Stomach (tissue), 9 donors: ENCODE data around the gene REXO1. TPM values are rescaled to one million over a fixed set of nuclear protein-coding genes. Genes with fewer than 3 reads are reported as not detected.
"Not testable (repeated sequence)": the region's sequence is repeated elsewhere in the genome, so short reads cannot be mapped to it uniquely, and the experiment has no call there.

Source experiments
- DNase-seq, 2 donors: peaks; one replicate each; pipeline versions ENCODE4 v3.0.0 to v3.0.0-alpha.2; 2013 to 2019
- H3K27ac ChIP-seq, 5 donors: fragments of 200-600 bp in 4 of 5; sonication (generic) in 4 of 5; one replicate each; pipeline ENCODE4 v1.5.1; 2013 to 2019; ENCODE audit warnings: mild to moderate bottlenecking in 1 of 5, moderate library complexity in 1 of 5
- H3K27me3 ChIP-seq, 3 donors: fragments of 200-600 bp; sonication (generic); one replicate each; pipeline ENCODE4 v1.5.1; 2017 to 2019; ENCODE audit warnings: mixed run types in 1 of 3
- H3K36me3 ChIP-seq, 4 donors: fragments of 200-600 bp; sonication (generic); 1 replicate in 3 of 4; 2 replicates in 1 of 4; pipeline ENCODE4 v1.5.1; 2016 to 2019
- H3K4me1 ChIP-seq, 4 donors: fragments of 200-600 bp; sonication (generic); one replicate each; pipeline ENCODE4 v1.5.1; 2016 to 2019
- H3K4me3 ChIP-seq, 4 donors: fragments of 200-600 bp; sonication (generic) in 3 of 4; one replicate each; pipeline ENCODE4 v1.5.1; 2016 to 2019; ENCODE audit warnings: mild to moderate bottlenecking in 1 of 4
- H3K9me3 ChIP-seq, 4 donors: fragments of 200-600 bp; sonication (generic); one replicate each; pipeline ENCODE4 v1.5.1; 2016 to 2019
- CTCF ChIP-seq, 7 experiments: fragments of 450-650 bp in 4 of 7; fragments of 200-600 bp in 3 of 7; sonication (generic) in 3 of 7; IDR thresholded peaks; one replicate each; pipeline ENCODE4 v1.5.1; 2016 to 2019; ENCODE audit warnings: antibody characterized with exemption in 7 of 7, control low read depth in 2 of 7, mild to moderate bottlenecking in 1 of 7
- EP300 ChIP-seq: sonication (generic); formaldehyde crosslinking; IDR thresholded peaks from one replicate; pipeline ENCODE4 v1.6.1; 2017; ENCODE audit warnings: antibody characterized with exemption
- POLR2A ChIP-seq, 4 donors: fragments of 450-650 bp; IDR thresholded peaks; one replicate each; pipeline ENCODE4 v1.6.1; 2016; ENCODE audit warnings: antibody characterized with exemption in 4 of 4, control low read depth in 2 of 4, mild to moderate bottlenecking in 1 of 4, moderate library complexity in 1 of 4
- POLR2AphosphoS5 ChIP-seq, 3 donors: sonication (generic); formaldehyde crosslinking; IDR thresholded peaks; one replicate each; pipeline ENCODE4 v1.6.1; 2016; ENCODE audit warnings: antibody characterized with exemption in 3 of 3
- WGBS, 5 donors: extraction: QIAGEN DNeasy Blood & Tissue Kit in 3 of 5; methylation state at CpG; one replicate each; pipeline versions ENCODE4 v1.1.5 to v1.1.7; 2013 to 2018; 5-methylcytosine and 5-hydroxymethylcytosine counted together
- intact Hi-C: fragments of 100-400 bp; cut with DNase I; formaldehyde crosslinking; loops from one replicate; pipeline ENCODE4 v1.15.1; 2023; ENCODE audit warnings: low total_unique reads
- polyA plus RNA-seq, 3 donors: library from polyadenylated mRNA; stranded (reverse); fragments of 200-250 nt; gene quantifications; one replicate each; pipeline ENCODE4 v1.2.3, GENCODE V29; 2013
- total RNA-seq, 5 donors: library from RNA; depleted of rRNA; stranded (reverse); fragments of >200 nt; gene quantifications; one replicate each; pipeline versions ENCODE4 v1.1.0 to v1.2.3, GENCODE V29; 2014 to 2016
- donor health status: healthy with polysubstance abuse.
- donor health status: Bipolar disorder and iron deficiency.
- donor health status: healthy.

The REXO1 gene
- total and polyA plus RNA-seq, 8 donors, result 10.1 to 164 (median 15.6) TPM

- no peaks in the 10 kb centered on the region for H3K27me3 ChIP-seq
- H3K36me3 ChIP-seq, result peaks cover 0 to 18% (median 14%) of the 10 kb centered on the region in 4 donors
- peak overlapping the region; percentile 73 to 96 (median 85) for H3K4me3 ChIP-seq
- H3K27ac ChIP-seq, result peak overlapping the region; percentile 48 to 91 (median 87)
- no peaks in the 10 kb centered on the region for H3K9me3 ChIP-seq
- intact Hi-C loops, result no loop called here
- TF ChIP-seq EP300 (no peak), POLR2A (IDR thresholded peaks at IDR 0.05) (no peak), CTCF (IDR thresholded peaks at IDR 0.05) (no peak), POLR2AphosphoS5 (IDR thresholded peaks at IDR 0.05) (no peak)
- 13 to 32% (median 24%) methylated on average over 8 of the region's 8 CpGs for WGBS, 5 donors
- peaks cover 38 to 55% (median 52%) of the 10 kb centered on the region in 4 donors for H3K4me1 ChIP-seq
- DNase-seq, result no peak
These were observed 35.5 kb upstream of the REXO1 start for GRCh38 chr19:1883784-1884183.

DNA sequence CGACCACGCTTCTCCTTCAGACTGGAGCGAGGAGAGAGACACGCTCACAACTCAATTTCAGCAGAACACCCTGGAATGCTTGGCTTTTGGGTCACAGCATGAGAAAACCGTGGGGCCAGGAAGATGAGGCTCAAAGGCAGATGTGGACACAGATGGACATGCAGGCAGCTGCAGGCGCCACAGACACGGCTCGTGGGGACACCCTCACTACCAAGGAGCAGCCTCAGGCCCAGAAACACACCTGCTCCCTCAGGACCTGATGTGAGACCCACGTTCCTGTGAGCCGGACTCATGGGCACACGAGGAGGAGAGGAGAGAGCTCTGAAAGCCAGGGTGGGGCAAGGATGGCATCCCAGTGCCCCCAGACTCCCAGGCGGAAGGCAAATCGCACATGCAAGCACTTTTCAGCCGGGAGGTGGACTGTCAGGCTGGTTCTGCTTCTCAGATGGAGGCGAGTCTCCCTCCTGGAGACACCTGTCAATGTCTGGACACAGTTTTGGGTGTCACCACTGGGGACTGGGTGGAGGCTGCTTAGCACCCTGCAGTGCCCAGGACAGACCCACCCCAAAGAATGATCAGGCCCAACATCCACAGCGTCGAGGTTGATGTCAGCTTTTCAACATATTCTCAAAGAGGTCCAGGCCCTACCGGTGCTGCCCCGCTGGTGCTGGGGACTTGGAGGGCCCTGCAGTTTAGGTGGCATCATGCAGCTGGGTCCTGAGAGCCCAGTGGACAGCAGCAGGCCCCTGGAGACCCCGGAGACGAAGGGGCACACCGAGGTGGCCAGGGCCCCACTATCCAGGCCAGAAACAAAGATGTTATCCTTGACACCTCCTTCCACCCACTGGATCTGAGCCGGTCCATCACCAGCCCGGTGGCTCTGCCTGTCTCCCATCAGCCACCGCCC, 34.8 kb upstream of the REXO1 start:
- intact Hi-C loops, result no loop called here
- Histone ChIP-seq H3K4me3 (peak overlapping the region; percentile 73 to 96 (median 85)), H3K27me3 (no peaks in the 10 kb centered on the region), H3K36me3 (peaks cover 0 to 23% (median 16%) of the 10 kb centered on the region in 4 donors), H3K27ac (peak overlapping the region; percentile 48 to 91 (median 87)), H3K9me3 (no peaks in the 10 kb centered on the region), H3K4me1 (peaks cover 38 to 55% (median 52%) of the 10 kb centered on the region in 4 donors)
- whole genome bisulfite sequencing, 5 donors, result 68 to 72% (median 69%) methylated on average over 19 to 25 of the region's 25 CpGs
- TF ChIP-seq EP300, result no peak
- TF ChIP-seq CTCF (IDR thresholded peaks at IDR 0.05), result no peak
- no peak for TF ChIP-seq POLR2A (IDR thresholded peaks at IDR 0.05)
- TF ChIP-seq POLR2AphosphoS5 (IDR thresholded peaks at IDR 0.05), result no peak
- DNase-seq, result no peak

GRCh38 chr19:1882089-1882785, 34.0 kb upstream of the REXO1 start:
- DNase-seq, result peak in 1 of 2 donors; percentile 74
- TF ChIP-seq EP300, result no peak
- WGBS, 5 donors, result 63 to 73% (median 70%) methylated on average over 27 to 31 of the region's 31 CpGs
- H3K9me3 ChIP-seq, result no peaks in the 10 kb centered on the region
- peak overlapping the region; percentile 48 to 91 (median 87) for H3K27ac ChIP-seq
- no peaks in the 10 kb centered on the region for H3K27me3 ChIP-seq
- H3K36me3 ChIP-seq, result peaks cover 0 to 23% (median 16%) of the 10 kb centered on the region in 4 donors
- intact Hi-C loops, result no loop called here
- peak overlapping the region; percentile 5 to 96 (median 85) for H3K4me3 ChIP-seq
- peaks cover 38 to 58% (median 52%) of the 10 kb centered on the region in 4 donors for H3K4me1 ChIP-seq

DNA sequence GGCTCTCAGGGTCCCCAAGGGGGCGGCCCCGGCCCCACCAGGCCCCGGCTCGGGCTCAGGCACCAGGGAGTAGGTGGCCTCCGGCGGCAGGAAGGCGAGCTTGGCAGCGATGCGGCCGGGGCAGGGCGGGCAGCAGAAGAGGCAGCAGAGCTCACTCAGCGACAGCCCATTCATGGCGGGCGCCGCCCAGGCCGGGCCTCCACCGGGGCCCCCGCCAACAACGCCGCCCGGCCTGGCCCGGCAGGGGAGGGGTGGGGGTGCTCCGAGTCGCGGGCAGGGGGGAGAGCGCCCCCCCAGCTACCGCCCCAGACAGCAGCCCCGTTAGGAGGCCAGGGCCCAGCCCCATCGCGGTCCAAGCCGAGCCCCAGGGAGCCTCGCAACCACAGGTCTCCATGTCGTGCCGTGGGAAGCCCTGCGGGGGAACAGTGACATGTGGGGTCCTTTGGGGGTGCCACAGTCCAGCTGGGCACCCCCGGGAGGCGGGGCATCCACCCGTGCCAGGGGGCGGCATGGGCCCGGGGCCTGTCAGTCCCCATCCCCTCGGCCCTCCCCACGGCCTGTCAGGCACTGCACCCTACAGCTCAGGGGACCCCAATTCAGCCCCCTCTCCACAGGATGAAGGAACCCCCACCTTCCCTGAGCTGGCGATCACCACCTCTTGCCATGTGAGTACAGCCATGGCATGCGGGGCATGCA, 33.3 kb upstream of the REXO1 start:
- Histone ChIP-seq H3K4me1 (peaks cover 42 to 63% (median 56%) of the 10 kb centered on the region in 4 donors), H3K36me3 (peaks cover 0 to 23% (median 16%) of the 10 kb centered on the region in 4 donors), H3K27ac (peak overlapping the region; percentile 48 to 91 (median 87)), H3K4me3 (peak overlapping the region; percentile 5 to 96 (median 48))
- H3K27me3 ChIP-seq, intact Hi-C loops, H3K9me3 ChIP-seq, DNase-seq: not testable (repeated sequence)
- 68 to 87% (median 72%) methylated on average over 2 to 44 of the region's 44 CpGs for whole genome bisulfite sequencing, 5 donors
